MM.1S (cell line): ENCODE measurements around the gene PPP4R1.

ENCODE experiments used
- DNase-seq: peaks from one replicate; pipeline ENCODE4 v3.0.0-alpha.2; 2015
- H2AFZ ChIP-seq: fragments of 300-600 bp; sonication (generic); 2 replicates; pipeline ENCODE4 v1.6.0; 2016; ENCODE audit warnings: antibody characterized with exemption, low read length
- H3F3A ChIP-seq: fragments of 300-600 bp; sonication (generic); 2 replicates; pipeline ENCODE4 v1.6.1; 2016; ENCODE audit warnings: mild to moderate bottlenecking, antibody characterized with exemption, low read length, moderate library complexity, mixed read lengths; ENCODE audit not compliant: insufficient read depth
- H3K27ac ChIP-seq: fragments of 300-600 bp; sonication (generic); 2 replicates; pipeline ENCODE4 v1.5.1; 2016; ENCODE audit warnings: mild to moderate bottlenecking, low read length
- H3K27me3 ChIP-seq: fragments of 300-600 bp; sonication (generic); replicated peaks from 2 replicates; pipeline ENCODE4 v1.6.0; 2016; ENCODE audit warnings: low read length; ENCODE audit not compliant: insufficient read depth
- H3K36me3 ChIP-seq: fragments of 300-600 bp; sonication (generic); replicated peaks from 2 replicates; pipeline ENCODE4 v1.6.1; 2016; ENCODE audit warnings: mild to moderate bottlenecking, low read length, mixed read lengths; ENCODE audit not compliant: insufficient read depth
- H3K4me1 ChIP-seq: fragments of 300-600 bp; sonication (generic); 2 replicates; pipeline ENCODE4 v1.6.1; 2016; ENCODE audit warnings: low read length, mixed read lengths
- H3K4me2 ChIP-seq: fragments of 300-600 bp; sonication (generic); 2 replicates; pipeline ENCODE4 v1.6.0; 2016; ENCODE audit warnings: low read depth, low read length
- H3K4me3 ChIP-seq: fragments of 300-600 bp; sonication (generic); 2 replicates; pipeline ENCODE4 v1.5.1; 2016; ENCODE audit warnings: low read length, mixed read lengths
- H3K79me2 ChIP-seq: fragments of 300-600 bp; sonication (generic); 2 replicates; pipeline ENCODE4 v1.6.1; 2016; ENCODE audit warnings: mixed run types, low read length, mixed read lengths
- H3K9ac ChIP-seq: fragments of 300-600 bp; sonication (generic); 2 replicates; pipeline ENCODE4 v1.6.1; 2016; ENCODE audit warnings: low read length, mixed read lengths
- H3K9me2 ChIP-seq: fragments of 300-600 bp; sonication (generic); replicated peaks from 2 replicates; pipeline ENCODE4 v1.6.1; 2016; ENCODE audit warnings: mild to moderate bottlenecking, low read length, mixed read lengths; ENCODE audit not compliant: insufficient read depth
- H3K9me3 ChIP-seq: fragments of 300-600 bp; sonication (generic); replicated peaks from 2 replicates; pipeline ENCODE4 v1.6.1; 2016; ENCODE audit warnings: mild to moderate bottlenecking, low read length, mixed read lengths; ENCODE audit not compliant: insufficient read depth
- H4K20me1 ChIP-seq: fragments of 300-600 bp; sonication (generic); 2 replicates; pipeline ENCODE4 v1.6.1; 2016; ENCODE audit warnings: mild to moderate bottlenecking, low read length, moderate library complexity, mixed read lengths; ENCODE audit not compliant: insufficient read depth
- EZH2 ChIP-seq: fragments of 300-600 bp; sonication (generic); optimal IDR thresholded peaks from 2 replicates; pipeline ENCODE3; 2017; ENCODE audit warnings: low read depth, mild to moderate bottlenecking, antibody characterized with exemption, low read length, mixed read lengths
- EZH2phosphoT487 ChIP-seq: fragments of 300-600 bp; sonication (generic); IDR thresholded peaks from 2 replicates; pipeline ENCODE4 v1.6.1; 2018; ENCODE audit warnings: antibody characterized with exemption, low read length
- TF ChIP-seq, protein P1 (sequence below): fragments of 300-600 bp; sonication (generic); IDR thresholded peaks from 2 replicates; pipeline ENCODE4 v1.5.1; 2016; ENCODE audit warnings: antibody characterized with exemption, low read length, mixed read lengths

Gene PPP4R1

DNA sequence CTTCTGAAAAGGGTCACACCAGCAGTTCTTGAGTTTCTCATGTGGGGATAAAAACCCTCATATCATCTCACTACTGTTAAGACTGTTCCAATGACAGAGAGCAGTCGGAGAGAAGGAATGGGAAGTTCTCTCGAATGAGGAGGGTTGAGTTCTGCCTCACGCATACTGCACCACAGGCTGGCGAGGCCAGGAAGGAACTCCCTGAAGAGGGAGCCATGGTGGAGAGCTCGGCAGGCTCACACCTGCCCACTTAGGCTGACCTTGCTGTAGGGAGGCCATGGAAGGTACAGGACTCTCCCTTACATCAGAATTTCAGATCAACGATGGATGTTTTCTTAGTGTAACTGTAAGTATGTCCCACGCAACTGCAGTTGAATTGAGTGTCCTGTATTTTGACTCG lies 74.4 kb downstream of the PPP4R1 start:
- no peak overlapping the region for H3K9ac ChIP-seq

DNA sequence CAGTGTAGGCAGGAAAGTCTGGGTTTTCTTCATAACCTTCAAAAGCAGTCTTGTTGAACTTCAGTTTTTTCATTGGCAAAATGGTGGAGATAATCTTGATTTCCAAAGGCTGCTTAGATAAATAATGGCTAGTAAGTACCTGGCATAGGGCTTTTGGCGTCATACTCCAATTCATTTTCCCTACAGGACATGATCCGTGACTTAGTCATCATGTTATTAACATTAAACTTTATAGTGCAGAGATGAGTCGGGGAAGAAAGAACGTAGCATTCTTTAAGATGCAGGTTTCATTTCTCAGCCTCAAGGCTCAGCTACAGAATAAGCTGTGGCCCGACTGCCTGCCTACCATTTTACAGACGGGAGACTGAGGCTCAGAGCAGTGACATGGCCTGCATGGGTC lies 75.1 kb downstream of the PPP4R1 start:
- Histone ChIP-seq H4K20me1 (no peaks in the 10 kb centered on the region), H3K9ac (no peak overlapping the region), H3K79me2 (no peaks in the 10 kb centered on the region), H3F3A (no peaks in the 10 kb centered on the region), H3K9me3 (no peaks in the 10 kb centered on the region), H3K27me3 (no peaks in the 10 kb centered on the region), H3K4me3 (no peak overlapping the region), H3K36me3 (0 out of 2 replicates have a peak, but pooled peaks cover 2% of the 10 kb centered on the region), H3K9me2 (no peaks in the 10 kb centered on the region), H3K4me1 (no peaks in the 10 kb centered on the region), H3K4me2 (no peak overlapping the region), H3K27ac (no peak overlapping the region), H2AFZ (no peak overlapping the region)
- DNase-seq: no peak
- TF ChIP-seq EZH2 (no peak), EZH2phosphoT487 (no peak)
- TF ChIP-seq, protein P1, sequence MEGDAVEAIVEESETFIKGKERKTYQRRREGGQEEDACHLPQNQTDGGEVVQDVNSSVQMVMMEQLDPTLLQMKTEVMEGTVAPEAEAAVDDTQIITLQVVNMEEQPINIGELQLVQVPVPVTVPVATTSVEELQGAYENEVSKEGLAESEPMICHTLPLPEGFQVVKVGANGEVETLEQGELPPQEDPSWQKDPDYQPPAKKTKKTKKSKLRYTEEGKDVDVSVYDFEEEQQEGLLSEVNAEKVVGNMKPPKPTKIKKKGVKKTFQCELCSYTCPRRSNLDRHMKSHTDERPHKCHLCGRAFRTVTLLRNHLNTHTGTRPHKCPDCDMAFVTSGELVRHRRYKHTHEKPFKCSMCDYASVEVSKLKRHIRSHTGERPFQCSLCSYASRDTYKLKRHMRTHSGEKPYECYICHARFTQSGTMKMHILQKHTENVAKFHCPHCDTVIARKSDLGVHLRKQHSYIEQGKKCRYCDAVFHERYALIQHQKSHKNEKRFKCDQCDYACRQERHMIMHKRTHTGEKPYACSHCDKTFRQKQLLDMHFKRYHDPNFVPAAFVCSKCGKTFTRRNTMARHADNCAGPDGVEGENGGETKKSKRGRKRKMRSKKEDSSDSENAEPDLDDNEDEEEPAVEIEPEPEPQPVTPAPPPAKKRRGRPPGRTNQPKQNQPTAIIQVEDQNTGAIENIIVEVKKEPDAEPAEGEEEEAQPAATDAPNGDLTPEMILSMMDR: no peak

More for the DNA sequence above, 74.4 kb downstream of the PPP4R1 start:
- 0 out of 2 replicates have a peak, but pooled peaks cover 2% of the 10 kb centered on the region for H3K36me3 ChIP-seq
- no peak overlapping the region for H3K4me2 ChIP-seq
- H2AFZ ChIP-seq: no peak overlapping the region
- H3K9me3 ChIP-seq: no peaks in the 10 kb centered on the region
- no peaks in the 10 kb centered on the region for H3K27me3 ChIP-seq
- no peak overlapping the region for H3K27ac ChIP-seq
- H4K20me1 ChIP-seq: no peaks in the 10 kb centered on the region
- TF ChIP-seq EZH2 (no peak), EZH2phosphoT487 (no peak)
- TF ChIP-seq, protein P1: no peak
- H3K79me2 ChIP-seq: no peaks in the 10 kb centered on the region
- no peak overlapping the region for H3K4me3 ChIP-seq
- no peak for DNase-seq
- H3K4me1 ChIP-seq: no peaks in the 10 kb centered on the region
- no peaks in the 10 kb centered on the region for H3F3A ChIP-seq
- H3K9me2 ChIP-seq: no peaks in the 10 kb centered on the region

DNA sequence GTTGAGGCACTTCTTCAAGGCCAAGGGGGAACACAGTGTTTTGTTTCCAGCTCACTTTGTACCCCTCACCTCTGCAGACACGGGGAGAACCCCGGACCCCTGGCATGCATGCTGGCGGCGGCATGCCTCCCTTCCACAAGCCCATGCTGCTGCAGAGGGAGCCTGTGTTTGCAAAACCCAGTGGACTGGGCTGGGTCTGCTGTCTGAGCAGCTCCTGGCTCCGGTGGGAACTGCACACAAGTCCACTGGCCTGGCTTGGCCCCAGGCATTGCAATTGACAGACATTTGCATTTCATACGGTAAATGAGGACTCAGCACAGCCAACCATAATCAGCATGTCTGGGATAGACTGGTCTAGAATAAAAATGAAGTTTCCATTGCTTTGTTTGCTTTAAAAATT lies 76.7 kb downstream of the PPP4R1 start:
- H4K20me1 ChIP-seq: no peaks in the 10 kb centered on the region
- 0 out of 2 replicates have a peak, but pooled peaks cover 2% of the 10 kb centered on the region for H3K36me3 ChIP-seq
- H3K4me1 ChIP-seq: no peaks in the 10 kb centered on the region
- H3K79me2 ChIP-seq: no peaks in the 10 kb centered on the region
- H3K9me2 ChIP-seq: no peaks in the 10 kb centered on the region
- no peaks in the 10 kb centered on the region for H3K27me3 ChIP-seq
- no peak overlapping the region for H3K4me2 ChIP-seq
- no peak overlapping the region for H3K27ac ChIP-seq
- H3F3A ChIP-seq: no peaks in the 10 kb centered on the region
- H3K9me3 ChIP-seq: no peaks in the 10 kb centered on the region
- H3K4me3 ChIP-seq: no peak overlapping the region
- H3K9ac ChIP-seq: no peak overlapping the region
- TF ChIP-seq EZH2phosphoT487: no peak
- no peak for TF ChIP-seq EZH2
- TF ChIP-seq, protein P1: no peak
- H2AFZ ChIP-seq: no peak overlapping the region
- DNase-seq: no peak
